GM19035 (cell line): ENCODE results near the gene PDZRN3.
"Not testable (repeated sequence)": the region's sequence is repeated elsewhere in the genome, so short reads cannot be mapped to it uniquely, and the experiment has no call there.

Source experiments
- ATAC-seq: cut with Tn5 transposase; IDR thresholded peaks from one replicate; pipeline ENCODE4 v1.9.1; 2021; ENCODE audit not compliant: unreplicated experiment

The PDZRN3 gene

DNA sequence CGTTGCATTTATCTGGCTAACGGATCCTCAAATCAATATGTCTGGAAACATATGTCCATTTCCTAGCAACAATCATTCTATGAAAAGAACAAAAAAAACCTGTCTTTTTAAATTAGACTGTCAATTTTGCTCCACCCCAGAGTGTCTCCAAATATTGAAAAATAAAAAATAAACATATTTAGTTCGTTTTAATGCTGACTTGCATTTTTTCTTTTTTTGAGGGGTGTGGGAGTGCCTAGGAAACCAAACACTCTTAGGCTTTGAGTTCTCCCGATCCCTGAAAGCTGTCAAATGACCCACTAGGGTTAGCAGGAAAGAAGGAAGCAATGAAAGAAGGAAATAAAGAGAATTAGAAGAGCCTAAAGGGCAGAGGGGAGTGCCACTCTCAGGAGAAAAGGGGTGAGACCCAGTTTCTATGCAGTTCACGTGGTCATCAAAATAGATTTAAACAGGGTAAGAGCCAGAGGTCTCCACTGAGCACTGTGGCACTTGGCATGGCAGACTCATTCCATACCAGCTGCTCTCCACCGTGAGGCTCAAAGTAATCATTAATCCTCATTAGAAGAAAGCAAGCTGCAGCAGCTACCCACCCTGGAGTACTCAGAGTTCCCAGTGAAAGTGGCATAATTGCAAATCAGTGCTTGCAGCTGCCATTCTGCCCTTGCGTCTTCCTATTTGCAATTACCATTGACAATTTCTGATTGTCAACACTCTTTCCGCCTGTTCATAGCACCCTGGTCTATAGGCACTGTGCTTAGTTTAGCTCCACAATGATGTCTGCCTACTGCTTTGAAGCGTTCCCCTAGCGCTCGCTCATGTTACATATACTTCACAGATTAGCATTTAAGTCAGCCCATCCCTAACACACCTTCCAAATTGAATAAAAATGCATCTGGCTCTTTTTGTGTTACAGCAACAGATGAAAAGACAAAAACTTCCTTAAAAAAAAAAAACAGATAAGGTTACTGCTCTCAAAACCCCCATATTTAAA lies 32.3 kb downstream of the PDZRN3 start:
- no peak for ATAC-seq

DNA sequence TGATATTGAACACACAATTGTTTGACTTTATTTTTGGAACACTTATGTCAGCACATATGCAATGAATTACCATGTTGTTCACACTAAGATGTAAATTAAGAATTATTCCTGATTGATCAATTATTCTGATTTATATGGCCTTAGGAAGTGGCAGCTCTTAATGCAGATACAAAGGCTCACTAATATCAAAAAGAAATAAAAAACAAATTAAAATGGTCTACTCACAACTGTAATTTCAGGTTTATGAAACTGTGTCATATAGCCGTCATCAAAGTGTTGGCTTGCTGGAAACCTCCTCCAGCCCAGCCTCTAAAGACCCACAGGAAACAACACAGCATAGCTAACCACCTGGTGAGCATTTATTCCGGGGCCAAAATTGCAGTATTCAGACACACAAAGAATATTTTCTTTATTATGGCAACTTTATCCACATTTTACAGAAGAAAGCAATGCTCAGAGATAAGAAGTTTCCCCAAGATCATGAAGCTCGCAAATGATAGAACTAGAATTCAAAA lies 33.4 kb downstream of the PDZRN3 start:
- no peak for ATAC-seq

DNA sequence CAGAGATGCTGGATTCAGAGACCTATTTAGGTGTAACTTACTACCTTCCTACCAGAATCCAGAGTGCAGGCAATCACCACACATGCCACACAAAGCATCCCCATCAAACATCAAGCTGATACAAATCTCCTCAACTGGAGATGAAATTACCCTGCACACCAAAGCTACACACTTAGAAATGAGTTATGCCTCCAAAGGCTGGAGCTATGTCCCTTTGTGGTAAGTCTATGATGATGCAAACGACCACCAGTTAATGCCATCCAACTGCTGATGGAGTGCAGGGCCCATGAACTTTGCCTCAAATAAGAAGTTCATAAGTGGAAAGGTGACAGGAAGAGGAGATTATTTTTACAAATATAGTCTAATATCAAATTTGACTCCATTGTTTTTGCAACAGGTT lies 38.1 kb downstream of the PDZRN3 start:
- ATAC-seq, result no peak

DNA sequence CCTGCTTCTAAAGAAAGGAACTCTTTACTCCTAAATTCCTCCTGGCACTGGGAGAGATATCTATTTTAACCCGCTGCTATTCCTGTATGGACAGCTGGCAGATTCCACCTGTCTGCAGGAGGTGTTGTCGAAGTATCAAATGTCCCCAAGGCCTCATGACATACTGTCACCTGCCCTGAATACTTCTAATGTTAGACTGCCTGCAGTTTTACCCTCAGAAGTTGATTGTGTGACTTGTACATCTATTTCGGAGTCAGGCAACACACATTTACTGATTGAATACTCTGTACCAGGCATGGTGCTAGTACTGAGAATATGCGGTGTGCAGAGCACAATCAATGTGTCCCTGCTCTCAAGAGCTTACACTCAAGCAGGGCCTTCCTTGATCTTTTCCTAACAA lies 38.6 kb downstream of the PDZRN3 start:
- ATAC-seq, result no peak

DNA sequence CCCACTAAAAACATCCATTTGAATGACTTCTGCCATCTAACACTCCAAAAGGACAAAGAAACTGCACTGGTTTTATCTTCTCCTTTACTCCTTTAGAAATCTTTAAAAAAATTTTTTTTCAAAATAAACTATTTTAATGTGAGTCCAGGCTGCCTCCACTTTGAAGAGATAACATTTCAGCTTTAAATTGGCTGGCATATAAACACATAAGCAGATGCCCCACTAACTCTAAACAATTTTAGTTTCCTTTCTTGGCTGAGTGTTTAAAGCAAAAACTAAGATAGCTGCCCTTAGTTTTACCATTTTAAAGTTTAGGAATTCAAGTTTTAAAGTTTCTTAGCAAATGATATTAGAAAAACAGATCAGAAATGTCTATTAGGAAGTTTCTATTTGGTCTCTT lies 39.9 kb downstream of the PDZRN3 start:
- no peak for ATAC-seq

DNA sequence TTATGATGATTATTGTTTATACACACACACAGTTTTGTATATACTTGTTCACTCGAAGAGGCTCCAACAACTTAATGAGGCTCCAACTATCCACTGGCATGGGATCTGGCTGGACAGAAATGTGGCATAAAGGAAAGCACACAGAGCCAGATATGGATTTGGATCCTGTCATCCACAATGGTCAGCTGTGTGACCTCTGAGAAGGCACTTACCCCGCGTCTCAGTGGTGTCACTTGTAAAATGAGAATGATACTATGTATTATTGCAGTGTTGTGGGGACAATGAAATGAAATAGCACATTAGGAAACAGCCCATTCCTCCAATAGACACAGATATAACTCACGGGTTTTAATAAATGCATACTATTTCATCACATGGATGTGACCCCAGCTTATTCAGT lies 42.2 kb downstream of the PDZRN3 start:
- no peak for ATAC-seq

DNA sequence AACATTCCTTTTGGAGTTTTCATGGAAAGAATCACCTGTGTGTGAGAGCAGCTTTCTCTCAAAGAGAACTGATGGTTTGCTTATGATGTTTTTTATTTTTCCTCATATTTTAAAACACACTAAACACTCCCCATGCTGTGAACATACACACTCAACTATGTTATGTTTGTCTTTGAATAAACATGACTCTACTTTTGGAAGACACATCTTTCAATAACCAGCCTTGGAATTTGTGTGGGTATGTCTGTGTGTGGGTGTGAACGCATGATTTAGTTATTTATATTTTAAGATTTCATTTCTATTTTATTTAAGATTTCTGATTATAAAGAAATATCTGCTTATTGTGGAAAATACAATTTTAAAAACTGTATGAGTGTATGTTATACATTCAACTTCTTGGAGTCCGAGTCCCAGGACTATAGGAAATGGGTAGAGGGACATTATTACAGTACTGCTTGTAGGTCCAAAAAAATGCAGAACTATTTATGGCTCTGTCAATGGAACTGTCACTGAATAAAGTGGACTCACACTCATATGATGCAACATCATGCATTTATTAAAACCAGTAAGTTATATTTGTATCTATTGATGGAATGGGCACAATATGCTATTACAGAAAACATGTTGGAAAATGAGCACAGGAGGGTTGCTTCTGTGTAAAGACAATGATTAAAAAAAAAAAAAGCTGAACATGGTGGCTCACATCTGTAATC lies 43.5 kb downstream of the PDZRN3 start:
- ATAC-seq, result no peak

DNA sequence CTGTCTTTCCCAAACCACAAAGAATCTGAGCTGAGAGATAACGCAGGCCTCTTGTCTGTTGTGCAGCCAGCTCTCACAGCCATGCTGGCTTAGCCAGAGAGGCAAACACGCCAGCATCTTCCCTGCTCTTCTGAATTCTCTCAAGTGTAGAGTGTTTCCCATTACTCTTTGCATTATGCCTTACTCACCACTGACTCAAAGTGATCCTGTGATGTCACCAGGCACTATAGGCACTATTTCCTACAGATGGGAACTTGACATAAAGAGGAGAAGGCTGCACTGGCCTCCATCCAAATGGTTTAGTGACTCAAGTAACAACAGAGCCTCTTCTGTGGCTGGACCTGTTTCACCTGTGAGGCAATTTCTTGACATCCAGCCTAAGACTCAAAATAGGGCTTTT lies 44.4 kb downstream of the PDZRN3 start:
- no peak for ATAC-seq

DNA sequence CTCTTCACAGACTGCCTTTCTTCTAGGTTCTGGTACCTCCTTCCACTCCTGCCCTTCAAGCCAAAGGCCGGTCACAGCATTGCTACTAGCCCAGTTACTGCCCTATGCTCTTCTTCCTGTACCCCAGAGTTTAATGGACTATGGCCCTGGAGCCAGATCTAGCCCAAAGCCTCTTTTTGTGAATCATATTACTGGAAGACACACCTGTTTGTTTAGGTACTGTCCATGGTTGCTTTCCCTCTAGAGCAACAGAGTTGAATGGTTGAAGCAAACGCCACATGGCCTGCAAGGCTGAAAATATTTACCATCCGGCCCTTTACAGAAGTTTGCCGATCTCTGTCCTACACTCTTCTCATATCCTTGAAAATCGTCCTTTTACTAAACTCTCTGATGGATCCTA lies 47.0 kb downstream of the PDZRN3 start:
- no peak for ATAC-seq

DNA sequence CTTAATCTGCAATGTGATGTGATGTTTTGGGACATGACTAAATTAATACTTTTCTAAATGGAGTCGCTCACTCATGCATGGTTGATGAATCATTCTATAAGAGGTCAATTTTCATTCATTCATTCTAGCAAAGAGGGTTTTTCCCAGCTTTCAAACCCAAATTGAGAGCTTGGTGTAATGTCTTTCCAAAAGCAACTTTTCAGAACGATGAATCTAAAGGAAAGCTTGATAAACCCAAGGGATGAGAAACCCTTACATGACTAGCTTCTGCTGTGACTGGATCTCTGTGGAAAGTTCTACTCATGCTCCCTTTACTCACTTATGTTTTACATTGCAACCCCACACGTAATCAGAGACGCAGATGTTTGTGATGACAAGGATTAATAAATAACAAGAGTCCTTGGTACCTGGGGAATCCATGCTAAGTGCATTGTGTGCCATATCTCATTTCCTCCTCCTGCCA lies 47.7 kb downstream of the PDZRN3 start:
- no peak for ATAC-seq

DNA sequence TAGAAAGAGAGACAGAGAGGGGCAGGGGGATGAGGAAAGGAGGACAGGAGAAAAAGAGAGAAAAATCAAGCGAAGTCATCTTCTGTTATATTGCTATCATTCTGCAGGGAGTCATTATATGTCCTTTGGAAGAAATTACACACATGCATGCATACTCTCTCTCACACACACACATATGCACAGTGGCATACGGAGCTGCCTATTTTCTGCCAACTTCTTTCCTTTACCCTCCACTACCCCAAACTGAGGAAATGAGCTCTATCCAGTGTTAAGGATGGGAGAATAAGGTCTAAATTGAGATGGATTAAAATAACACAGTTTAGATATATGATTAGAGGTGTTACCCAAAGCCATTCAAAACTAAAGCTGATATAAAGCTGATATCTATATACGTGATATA lies 48.8 kb downstream of the PDZRN3 start:
- no peak for ATAC-seq

DNA sequence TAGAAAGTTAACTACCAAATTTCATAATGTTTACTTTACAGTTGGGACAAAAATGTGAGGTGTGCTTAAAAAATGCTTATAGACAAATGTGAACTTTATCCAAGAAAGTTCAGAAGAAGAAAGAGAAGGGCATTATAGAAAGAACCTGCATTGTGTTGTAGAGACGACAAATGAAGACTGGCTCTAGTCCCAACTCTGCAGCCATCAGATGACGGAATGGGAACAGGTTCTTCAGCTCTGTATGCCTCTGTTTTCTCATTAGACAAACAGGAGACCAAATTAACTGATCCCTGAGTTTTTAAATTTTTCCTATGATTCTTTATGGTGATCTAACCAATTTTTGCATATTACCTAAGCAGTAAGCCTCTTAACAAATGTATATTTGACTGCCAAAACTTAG lies 49.2 kb downstream of the PDZRN3 start:
- ATAC-seq, result no peak

DNA sequence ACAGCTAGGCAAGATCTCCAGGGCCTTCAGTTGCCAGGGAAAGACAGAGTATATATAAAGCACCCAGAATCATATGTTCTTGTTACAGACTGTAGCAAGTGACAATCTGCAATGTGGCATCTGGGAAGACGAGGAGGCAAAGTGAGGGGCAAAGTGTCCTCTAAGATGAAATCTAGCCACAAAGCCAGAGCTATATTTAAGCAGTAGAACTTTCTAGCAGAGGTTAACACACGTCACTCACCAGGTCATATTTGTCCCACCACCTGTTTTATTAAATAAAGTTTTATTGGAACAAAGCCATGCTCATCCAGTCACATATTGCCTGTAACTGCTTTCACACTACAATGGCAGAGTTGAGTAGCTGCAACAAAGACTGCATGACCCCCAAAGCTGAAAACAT lies 51.5 kb downstream of the PDZRN3 start:
- ATAC-seq, result no peak

DNA sequence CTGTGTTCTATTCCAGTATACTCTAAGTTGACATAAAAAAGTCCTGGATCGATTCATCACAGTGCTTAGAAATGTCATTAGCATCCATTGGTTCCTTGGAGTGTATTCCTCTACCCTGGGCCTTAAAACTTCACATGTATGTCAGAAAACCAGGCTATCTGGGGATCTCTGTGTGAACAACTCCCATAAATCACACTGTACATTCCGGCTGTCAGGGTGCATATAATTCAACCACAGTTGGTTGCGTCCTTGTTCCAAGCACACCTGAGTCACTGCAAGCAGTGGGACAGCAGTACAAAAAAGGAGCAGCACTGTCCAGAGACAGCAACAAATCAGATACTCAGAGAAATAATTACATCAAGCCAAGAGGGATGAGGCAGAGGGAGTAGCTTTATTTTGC lies 52.4 kb downstream of the PDZRN3 start:
- no peak for ATAC-seq

DNA sequence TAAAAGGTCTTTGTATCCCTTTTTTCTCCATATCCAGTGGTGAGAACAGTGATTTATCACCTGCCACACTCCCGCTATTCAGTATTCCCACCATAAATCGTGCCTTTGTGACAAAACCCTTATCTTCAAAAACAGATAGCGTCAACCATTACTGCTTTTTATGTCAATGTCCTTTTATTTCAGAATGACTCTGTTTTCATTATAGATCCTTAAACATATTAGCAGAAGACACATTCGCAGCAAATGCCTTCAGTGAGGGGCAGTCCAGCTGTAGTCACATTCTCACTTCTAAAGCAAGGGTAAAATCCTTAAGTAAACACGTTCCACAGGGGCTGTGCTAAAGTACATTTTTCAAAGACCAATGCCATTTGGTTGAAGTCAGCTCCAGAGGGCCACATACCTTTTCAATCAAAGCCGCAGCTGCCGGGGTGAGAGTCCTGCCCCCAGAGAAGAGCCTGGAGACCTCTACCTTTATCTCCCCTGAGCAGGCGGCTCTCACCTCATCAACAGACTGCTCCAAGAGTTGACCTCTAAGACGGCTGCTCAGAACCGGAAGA lies 53.4 kb downstream of the PDZRN3 start:
- ATAC-seq, result no peak

DNA sequence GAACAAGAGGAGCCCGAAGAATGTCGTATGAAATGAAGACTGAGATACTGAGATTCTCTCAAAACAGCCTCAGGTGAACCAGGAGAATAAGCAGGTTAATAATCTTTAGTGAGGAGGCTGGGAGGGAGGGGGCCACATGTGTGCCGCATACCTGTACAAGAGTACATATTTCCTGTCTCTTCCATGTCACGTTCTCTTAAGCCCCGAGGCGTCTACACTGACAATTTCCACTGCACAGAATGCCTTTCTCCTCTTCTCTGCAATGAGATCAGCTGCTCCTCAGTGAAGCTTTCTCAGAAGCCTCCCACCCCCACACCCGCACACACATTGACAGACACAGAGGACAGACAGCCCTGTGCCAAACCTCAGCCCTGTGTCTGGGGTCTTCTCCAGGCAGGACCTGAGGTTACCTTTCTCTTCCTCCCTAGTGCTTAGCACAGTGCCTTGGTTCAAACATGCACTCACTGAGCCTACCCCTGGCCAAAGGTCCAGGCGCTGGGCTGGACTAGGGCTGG lies 55.4 kb downstream of the PDZRN3 start:
- no peak for ATAC-seq

DNA sequence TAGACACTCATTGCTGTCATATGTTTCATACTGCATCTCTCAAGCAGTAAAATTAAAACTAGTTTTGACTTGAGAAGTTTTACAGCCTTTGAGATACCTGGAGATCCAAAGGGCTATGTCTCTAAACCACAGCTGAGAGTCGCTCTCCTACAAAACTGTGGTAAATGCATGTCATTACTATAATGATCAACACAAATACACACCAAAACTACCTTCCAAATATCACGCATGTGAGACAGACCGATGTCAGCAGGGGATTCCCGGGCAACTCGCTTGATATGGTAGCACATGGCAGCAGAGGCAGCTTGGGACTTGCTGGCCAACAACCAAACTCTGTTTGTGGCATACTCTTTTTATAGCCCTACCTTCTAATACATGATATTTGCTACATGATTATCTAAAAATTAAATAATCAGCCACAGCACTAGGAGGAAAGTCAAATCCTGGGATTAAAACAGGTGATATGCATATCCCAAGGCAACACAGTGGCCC lies 56.3 kb downstream of the PDZRN3 start:
- ATAC-seq, result no peak

DNA sequence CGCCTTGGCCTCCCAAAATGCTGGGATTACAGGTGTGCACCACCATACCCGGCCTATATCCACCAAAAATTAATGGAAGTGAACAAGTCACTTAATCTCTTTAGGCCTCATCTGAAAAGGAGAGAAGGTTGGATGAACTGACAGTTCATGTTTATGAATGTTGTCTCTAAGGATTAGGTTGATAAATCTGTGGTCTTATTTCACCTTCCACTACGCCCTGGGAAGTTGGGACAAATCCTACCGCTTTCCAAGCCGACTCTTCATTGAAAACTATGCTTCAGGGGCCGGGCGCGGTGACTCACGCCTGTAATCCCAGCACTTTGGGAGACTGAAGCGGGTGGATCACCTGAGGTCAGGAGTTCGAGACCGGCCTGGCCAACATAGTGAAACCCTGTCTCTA lies 59.4 kb downstream of the PDZRN3 start:
- ATAC-seq, result not testable (repeated sequence)

DNA sequence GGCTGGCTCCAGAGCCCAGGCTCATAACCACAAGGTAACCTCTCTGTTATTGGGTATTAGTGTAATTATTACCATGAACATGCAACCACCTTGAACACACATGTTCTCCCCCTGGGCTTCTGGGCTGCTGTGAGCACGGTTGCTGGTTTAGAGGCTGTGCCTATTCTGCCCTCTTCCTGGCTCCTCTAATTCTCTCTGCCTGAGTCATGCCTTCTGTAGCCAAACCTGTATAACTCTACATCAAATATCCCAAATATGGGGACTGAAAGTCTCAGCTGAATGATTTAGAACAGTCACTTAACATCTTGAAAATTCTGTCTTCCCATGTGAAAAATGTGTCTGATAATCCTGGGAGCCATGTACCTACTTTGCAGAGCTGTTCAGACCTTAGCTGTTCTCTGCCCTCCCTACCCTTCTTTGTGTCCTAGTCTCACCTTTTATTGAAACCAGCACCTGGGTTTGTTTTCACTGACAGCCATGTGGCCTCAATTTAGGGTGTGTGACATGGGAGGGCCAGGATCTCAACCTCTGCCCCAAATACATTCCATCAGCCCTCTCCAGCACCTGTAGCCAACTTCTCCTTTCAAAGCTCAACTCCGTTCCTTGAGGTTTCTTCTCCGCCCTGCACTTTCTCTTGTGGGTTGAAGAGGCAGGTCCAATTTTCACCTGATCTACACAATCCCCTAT lies 60.7 kb downstream of the PDZRN3 start:
- no peak for ATAC-seq

DNA sequence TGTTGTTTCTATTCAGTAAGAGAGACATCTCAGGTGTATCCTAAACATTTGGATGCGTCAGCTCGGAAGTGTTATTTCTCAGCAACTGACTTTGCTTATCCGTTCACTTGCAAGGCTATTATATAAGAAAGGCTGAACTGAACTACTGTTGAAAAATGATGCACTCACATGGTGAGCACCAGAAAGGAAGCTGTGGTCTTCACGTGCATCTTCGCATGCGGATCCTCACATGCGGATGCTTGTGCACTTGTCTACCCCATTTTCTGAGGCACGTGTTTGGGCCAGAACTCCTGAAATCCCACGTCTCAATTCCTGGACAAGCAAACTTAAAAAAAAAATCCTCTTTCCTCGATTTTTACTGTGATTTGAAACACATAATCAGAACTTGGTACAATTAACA lies 63.2 kb downstream of the PDZRN3 start:
- ATAC-seq, result no peak

DNA sequence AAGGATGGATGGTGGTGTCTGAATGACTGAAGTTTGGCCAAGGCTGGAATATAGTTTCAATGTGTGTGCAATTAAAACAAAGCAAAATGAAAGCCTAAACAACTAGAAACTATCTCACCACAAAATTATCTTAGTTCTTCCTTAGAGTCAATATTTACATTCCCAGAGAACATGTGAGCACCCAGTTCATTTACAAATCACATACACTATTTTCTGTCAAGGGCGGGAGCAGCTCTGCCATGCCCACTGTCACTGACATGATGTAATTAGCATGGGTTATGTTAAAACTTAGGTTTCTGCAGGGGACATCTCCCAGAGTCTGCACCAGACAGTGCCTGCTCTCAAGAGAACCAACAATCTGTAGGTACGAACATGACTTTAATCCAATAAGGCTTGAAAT lies 65.0 kb downstream of the PDZRN3 start:
- ATAC-seq, result no peak
